M059J (cell line): Measurements from ENCODE around the gene CDCP2. TPM values are rescaled to one million over a fixed set of nuclear protein-coding genes. Genes with fewer than 3 reads are reported as not detected.
"Not testable (repeated sequence)": the region's sequence is repeated elsewhere in the genome, so short reads cannot be mapped to it uniquely, and the experiment has no call there.

ENCODE experiments used
- DNase-seq: peaks from one replicate; pipeline ENCODE4 v3.0.0-alpha.2; 2012; ENCODE audit warnings: low read depth
- total RNA-seq: library from RNA; depleted of rRNA; stranded (reverse); fragments of >200 nt; shearing (Covaris generic); gene quantifications from 2 replicates; pipeline ENCODE4 v1.2.3, GENCODE V29; 2014

Gene CDCP2
- total RNA-seq, 1 experiment from 2014 or later, result not detected

DNA sequence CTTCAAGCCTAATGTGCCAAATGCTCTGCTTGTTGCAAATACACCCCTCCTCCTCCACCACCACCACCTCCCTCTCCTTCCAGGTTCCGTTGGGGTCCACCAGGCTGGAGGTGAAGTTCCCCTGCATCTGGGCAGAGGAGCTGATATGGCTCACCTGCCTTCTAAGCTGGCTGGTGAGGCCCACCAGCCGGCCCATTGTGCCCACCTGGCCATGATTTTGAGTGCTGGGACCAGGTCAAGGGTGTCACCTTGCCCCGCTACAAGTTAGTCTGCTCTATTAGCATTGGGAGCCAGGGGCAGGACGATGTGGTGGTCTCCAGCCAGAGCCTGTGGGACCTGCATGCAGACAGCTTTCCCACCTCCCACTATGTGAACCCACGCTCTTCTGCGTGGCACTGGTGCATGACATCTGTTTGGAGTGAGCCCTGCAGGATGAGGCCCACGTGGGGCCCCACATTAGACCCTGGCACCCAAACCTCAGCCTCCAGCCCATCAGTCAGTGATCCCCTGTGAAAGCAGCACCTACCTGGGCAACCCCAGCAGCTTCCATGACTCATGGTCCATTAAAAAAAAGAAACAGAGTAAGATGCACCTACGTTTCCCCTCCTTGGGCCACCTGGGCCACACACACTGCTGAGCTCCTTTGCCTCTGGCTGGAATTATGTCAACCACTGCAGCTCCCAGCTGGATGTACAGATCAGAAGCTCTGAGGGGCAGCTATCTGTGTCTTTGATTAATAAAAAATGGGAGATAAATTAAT is 15.6 kb upstream of the CDCP2 start:
- DNase-seq, result no peak

DNA sequence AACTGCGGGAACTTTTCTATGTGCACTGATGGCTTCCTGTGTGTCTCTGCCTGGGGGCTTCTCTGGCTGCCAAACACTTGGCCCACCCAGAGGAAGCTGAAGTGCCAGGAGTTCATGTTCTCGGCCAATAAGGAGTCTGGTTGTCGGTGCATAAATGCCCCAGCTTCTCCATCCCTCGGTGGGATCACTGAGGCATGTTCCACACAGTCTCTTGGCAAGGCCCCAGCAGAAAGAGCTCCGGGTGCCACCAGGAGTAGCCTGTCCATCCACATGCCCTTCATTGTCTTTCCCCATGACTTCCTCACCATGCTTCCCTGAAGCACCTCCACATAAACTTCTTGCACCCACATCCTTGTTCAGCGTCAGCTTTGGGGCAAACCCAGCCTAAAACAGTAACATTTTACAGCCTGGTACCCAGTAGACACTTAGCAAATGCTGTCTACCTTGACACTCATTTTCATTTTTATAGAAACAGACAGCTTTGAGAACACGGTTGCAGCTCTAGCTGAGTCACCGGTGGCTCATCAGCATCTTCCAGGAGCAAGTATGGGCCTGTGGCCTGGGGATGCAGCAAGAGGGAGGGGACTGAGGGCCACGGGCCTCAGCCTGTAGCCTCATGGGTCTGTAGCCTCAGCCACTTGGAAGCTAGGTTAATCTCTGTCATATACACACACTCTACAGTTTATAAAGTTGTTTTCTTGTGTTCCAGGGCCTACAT is 14.8 kb upstream of the CDCP2 start:
- DNase-seq, result peak; percentile 70

DNA sequence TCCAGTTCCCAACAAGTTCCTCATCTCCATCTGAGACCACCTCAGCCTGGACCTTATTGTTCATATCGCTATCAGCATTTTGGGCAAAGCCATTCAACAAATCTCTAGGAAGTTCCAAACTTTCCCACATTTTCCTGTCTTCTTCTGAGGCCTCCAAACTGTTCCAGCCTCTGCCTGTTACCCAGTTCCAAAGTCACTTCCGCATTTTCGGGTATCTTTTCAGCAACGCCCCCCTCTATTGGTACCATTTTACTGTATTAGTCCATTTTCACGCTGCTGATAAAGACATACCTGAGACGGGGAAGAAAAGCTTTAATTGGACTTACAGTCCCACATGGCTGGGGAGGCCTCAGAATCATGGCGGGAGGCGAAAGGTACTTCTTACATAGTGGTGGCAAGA is 13.6 kb upstream of the CDCP2 start:
- not testable (repeated sequence) for DNase-seq

DNA sequence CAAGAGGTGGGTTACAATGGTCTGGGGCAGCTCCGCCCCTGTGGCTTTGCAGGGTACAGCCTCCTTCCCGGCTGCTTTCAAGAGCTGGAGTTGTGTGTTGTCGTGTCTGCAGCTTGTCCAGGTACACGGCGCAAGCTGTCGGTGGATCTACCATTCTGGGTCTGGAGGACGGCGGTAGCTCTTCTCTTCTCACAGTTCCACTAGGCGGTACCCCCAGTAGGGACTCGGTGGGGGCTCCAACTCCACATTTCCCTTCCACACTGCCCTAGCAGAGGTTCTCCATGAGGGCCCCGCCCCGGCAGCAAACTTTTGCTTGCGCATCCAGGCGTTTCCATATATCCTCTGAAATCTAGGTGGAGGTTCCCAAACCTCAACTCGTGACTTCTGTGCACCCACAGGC is 12.3 kb upstream of the CDCP2 start:
- DNase-seq, result no peak

DNA sequence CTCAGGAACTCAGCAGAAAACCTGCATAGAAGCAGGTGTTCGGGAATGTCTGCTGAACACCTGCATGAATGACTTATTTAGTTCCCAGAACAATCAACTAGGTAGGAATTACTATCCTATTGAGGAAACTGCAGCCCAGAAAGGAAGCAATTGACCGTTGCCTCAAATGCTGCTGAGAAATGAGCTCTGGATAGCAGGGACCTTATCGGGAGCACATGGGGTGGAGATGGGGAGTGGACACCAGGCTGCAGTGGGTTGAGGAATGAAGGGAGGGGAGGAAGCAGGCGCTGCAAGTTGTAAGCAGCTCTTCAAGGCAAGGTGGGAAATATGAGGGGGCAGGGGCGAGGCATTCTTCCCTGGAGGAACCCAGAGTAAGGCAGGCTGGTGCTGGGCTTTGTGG is 10.8 kb upstream of the CDCP2 start:
- DNase-seq, result no peak

DNA sequence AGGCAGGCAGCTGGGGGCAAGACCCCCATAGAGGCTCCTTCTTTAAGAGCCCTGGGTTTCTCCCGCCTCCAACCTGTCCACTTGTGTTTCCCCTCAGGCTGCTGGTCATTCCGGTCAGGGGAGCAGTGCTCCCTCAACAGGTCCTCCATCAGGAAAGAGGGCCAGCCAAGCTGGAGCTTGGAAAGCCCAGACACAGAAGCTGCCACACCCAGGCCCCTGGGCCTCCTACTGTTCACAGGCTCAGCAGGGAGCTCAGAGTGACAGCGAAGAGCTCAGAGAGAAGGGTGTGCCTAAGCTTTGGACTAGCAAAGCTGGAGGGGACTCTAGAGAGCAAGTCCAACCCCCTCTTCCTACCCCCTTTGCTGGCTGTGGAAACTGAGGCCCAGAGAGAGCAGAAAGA is 10.3 kb upstream of the CDCP2 start:
- DNase-seq, result no peak

DNA sequence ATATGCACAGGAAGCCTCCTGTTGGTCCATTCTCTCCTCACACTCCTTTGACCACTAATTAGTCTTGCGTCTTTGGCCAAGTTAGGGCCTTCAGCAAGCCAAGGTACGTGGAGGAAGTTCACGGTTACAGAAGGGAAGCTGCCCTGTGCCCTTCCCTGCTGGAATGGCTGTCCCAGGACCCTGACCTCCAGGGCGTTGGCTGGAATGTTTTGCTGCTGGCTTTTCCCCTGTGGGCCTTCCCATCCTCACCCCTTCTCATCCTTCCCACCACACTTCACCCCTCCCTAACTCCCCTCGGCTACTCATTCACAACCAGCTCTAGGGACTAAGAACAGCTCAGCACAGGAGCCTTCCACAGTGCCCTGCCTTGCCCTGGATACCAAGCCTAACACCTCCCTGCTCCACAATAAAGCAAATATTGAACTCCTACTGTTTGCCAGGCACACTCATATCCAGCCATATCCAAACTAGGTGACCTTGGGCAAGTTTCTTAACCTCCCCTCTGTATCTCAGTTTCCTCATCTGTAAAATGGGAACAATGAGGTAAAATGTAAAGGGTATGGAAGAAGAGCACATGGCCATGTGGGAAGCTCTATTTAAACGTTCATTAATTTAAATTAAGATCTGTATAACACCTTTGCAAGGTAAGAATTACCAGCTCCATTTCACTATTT is 8.8 kb upstream of the CDCP2 start:
- no peak for DNase-seq

DNA sequence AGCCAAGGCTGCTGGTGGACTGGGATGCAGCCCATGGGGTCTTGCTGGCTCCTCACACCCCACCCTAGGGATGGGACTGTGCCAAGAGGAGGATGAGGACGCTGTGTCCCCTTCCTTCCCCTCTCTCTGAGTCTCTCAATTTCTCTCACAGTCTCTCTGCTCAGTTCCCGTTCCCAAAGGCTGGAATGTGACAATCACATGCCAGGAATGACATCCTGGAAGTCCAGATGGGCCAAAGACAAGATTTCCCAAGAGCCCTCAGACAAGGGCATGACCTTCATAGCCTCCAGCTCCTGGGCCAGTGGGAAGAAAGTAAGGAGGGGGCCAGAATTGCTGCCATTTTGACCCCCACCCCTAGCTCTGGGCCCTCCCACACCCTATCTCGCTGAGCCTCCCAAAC is 7.6 kb upstream of the CDCP2 start:
- no peak for DNase-seq

DNA sequence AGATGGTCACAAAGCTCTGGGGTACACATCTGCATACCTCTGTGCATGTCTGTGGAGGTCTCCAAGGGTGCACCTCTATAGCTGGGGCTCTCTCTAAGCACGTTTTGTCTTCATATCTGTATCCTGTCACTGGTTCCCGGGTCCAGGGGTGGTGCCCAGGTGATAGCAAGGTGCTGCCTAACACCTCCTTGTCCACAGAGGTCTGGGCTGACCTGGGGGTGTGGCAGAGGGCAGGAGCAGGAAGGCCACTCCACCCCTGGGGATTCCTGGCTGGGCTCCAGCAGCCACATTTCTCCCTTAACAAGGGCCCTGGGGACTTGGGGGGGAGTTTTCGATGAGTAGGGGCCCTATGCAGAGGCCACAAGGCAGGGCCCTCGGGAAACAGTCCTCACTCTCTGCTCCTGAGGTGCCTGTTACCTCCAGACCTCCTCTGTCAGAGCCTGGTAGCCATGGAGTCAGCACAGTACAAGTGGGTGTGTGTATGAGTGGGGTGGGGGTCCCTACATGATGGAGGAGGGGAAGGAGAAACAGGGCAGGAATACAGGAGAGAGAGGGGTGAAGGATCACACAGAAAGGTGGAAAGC is 7.0 kb upstream of the CDCP2 start:
- no peak for DNase-seq

DNA sequence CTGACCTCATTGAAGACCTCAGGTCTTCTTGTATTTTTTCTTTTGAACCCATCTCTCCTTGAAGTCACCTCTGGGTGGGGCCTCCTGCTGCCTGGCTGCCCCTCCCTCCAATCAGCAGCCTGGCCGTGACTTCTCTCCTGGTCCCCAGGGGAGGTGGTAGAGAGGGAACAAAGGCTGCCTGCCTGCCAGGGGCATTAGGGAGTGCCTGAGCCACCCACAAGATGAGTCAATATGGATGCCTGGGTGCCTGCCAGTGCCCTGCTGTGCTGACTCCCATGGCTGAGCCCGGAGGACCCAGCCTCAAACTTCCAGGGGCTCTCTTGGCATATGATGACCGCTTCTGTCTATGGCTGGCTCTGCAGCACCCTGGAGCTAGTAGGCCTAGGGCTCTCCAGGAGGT is 5.3 kb upstream of the CDCP2 start:
- DNase-seq, result peak; percentile 77

DNA sequence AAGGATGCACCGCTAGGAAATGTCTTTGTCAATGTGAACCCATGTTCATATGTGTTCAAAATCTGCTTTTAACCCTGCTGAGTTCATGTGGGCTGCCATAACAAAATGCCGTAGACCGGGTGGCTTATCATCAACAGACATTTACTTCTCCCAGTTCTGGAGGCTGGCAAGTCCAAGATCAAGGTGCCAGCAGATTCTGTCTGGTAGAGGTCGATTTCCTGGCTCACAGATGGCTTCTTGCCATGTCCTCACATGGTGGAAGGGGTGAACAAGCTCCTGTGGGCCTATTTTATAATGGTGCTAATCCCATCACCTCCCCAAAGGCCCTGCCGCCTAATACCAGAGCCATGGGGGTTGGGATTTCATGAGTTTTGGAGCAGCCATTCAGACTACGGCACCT is 4.6 kb upstream of the CDCP2 start:
- DNase-seq, result no peak

DNA sequence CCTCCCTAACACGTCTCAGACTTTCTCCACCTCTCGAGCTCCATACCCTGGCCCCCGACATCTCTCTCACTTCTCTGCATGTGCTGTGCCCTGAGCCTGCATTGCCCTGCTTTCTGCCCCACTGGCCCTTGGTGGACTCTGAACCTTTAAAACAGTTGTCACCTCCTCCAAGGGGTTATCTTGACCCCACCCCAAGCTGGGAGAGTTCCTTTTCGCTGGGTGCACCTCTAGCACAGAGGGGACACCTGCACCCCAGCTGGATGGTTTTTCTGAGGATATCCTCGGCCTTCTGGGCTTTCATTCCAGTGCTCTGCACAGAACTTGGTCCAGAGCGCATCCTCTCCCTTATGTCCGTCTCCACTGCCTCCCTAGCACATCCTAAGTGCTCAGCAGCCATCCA is 4.2 kb upstream of the CDCP2 start:
- DNase-seq, result no peak

DNA sequence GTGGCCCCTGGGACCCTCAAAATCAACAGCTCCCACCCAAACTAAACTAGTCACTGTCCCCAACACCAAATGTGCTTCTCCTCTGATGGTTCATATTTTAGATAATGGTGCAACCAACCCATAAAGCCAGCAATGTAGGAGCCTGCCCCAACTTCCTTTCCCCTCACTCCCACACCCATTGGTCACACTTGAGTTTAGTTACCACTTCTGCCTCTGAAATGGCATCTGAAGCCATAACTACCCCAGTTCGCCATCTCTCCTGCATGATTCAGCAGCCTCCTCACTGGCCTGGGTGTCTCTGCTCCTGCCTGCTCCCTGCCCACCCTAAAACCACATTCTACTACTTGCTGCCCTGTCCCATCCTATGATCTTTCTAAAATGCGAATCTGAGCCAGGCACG is 3.4 kb upstream of the CDCP2 start:
- no peak for DNase-seq

DNA sequence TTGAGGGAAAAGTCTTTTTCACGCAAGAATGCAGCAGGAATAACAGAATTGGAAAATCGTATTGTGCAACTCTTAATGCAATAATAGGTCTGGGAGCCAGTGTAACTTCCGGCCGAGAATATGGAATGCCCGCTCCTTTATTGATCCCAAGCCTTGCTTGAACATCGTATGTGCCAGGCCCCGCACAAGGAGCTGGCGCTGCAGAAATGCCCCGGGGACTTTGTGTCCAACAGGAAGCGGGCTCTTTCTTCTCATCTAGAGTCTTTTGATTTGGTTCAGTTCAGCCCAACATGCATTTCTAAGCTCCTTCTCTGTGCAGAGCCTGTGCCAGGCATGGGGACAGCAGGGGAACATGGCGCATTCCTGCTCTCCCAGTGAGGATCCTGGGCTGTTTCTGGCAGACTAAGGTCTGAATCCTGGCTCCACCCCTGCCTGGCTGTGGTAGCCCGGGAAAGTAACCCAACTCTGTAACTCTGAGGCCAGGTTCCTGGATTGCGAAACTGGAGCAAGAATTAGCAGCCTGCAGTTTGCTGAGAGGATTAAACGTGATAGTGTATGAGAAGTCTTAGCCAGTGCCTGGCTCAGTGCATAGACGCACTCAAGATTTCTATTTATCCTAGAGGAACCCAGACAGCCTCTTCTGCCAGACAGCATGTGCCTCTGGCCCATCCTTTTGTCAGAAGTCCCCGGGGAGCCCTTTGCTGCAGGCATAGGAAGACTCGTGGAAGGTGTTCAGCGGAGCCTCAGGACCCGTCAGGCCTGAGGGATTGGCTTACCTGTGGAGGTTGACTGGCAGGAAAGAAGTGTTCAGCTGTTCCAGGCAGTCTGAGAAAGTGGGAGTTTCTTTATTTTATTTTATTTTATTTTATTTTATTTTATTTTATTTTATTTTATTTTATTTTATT is 987 bp upstream of the CDCP2 start:
- peak; percentile 63 for DNase-seq

DNA sequence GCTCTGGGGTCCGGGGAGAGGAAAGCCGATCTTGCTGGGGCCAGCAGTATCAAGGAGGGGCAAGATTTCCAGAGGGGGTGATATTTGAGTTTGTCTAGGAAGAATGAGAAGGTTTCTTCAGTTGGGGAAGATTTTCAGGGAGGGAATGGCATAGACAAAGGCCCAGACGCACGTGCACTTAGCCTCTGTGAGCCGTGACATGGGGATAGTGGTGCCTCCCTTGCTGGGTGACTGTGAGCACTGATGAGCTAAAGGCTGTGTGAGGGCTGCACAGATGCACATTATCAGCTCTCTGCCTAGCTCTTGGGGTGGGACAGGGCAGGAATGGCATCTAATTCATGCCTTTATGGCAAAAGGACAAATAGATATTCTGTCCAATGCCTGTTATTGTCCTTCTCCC is 1.8 kb downstream of the CDCP2 start:
- DNase-seq, result no peak

DNA sequence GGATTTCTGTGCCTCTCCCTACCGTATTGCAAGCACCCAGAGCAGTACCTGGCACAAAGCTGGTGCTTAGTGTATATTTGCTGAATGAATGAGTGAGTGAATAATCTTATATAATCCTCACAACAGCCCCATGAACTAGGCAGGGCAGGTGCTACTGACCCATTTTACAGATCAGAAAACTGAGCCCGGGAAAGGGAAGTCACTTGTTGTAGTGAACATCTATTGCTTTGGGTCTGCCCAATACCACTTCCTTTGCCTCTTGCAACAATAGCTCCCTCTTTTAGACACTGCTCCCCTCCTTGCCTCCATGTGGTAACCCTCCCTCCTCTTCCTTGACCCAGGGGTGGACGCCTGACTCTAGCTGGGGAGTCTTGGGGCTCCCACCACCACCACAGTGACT is 3.1 kb downstream of the CDCP2 start:
- DNase-seq, result no peak

DNA sequence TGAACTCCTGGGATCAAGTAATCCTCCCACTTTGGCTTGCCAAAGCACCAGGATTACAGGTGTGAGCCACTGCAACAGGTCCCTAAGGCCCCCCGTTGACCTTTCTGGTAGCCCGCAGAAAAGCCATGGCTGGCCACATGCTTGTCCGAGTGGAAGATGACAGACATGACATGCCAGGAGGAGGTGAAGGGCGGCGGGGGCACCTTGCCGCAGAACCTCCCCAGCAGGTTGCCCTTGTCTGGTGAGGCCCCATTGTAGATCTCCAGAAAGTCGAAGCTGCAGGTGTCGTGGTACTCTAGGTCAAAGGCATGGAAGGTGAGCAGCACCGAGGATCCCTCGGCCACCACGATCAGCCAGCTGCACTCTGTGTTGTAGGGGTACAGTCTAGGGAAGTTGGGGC is 8.4 kb downstream of the CDCP2 start:
- no peak for DNase-seq

DNA sequence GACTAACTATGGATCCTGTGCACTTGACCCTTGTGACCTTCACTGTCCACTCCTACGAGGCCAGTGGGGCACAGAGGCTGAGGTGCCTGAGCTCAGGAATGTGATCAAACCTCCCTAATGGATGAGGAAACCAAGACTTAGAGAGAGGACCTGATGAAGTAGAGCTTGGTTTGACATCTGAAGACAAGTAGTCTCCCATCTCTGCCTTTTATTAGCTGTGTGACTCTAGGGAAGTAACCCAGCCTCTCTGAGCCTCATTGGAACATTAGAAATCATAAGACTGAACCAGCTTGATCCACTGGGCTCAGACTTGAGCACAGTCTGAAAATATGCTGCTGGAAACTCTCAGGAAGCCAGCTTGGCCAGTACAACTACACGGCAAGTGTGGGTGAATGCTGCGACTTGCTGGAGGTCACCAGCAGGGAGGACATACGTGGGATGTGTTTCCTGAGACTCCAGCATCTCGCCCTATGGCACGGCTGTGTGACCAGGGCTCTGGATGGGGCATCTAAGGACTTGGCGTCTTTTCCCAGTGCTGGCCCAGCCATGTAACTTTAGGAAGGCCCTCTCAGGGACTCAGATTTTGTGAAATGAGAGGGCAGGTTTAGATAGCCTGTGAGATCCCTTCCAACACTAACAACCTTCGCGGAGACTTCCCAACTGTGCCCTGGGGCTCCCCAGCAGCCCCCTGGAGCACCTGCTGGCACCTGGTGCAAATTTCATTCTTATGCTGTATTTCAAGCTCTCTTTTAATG is 10.5 kb downstream of the CDCP2 start:
- no peak for DNase-seq

DNA sequence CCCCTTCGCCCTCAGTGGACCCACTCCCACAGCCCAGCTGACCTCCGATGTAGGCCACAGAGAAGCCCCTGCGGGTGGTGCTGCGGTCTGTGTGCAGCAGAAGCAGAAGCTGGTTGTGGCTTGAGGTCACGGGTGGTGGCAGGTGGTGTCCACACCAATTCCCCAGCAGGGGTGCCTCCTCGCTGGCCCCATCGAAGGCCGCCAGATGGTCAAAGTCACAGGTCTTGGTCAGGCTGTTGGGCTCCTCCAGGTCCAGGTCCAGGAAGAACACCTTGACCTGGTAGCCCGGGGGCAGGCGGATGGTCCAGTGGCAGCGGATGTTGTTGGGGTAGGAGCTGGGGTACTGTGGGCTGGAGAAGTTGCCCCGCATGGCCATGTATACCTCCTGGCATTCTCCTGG is 13.1 kb downstream of the CDCP2 start:
- DNase-seq, result no peak

DNA sequence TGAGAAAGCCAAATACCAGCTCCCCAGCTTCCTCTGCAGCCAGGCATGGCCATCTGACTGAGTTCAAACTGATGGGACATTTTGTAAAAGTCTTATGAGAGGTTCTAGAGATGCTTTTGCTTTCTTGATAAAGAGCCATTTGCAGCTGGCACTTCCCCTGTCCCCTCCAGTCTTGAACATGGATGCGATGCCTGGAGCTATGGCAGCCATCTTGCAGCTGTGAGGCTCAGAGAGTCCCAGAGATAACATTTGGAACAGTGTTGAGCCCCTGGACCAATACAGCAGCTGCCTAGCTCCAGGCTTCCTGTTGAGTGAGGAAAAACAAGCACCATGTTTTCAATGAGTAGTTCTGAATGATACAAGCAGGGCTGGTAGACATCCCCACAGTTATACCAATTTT is 13.8 kb downstream of the CDCP2 start:
- no peak for DNase-seq

DNA sequence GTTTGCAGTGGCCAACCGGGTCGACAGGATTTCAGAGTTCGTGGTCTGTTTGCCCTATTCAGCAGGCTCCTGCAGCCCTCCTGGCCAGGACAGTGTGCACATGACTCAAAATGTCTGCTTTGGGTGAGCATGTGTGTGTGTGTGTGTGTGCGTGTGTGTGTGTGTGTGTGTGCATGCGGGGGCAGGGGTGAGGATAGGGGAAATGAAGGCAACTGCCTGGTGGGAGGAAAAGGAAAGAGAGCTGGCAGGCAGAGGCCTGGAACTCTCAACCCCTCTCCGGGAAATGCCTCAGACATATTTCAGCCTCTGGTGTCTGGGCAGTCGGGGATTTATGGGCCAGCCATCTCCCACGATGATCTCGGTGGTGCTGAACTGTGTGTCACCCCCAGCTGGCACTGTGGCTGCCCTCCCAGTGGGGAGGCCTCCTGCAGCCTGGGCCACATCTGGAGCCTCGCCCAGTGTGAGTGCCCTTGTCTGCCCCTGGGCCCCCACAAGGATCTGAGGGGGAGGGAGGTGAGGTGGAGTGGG is 15.2 kb downstream of the CDCP2 start:
- DNase-seq, result peak; percentile 69
